Fibroblast of lung (primary cell): ENCODE data around the gene ADRA2A.

Experiments
- EZH2 ChIP-seq: IDR thresholded peaks from 2 replicates; pipeline ENCODE4 v1.5.1; 2012; ENCODE audit warnings: low read length, control low read depth, mild to moderate bottlenecking; ENCODE audit errors: missing control alignments
- TF ChIP-seq, protein P1 (sequence below), 2 donors: IDR thresholded peaks in 1 of 2; conservative IDR thresholded peaks in 1 of 2; 1 replicate in 1 of 2; 2 replicates in 1 of 2; pipeline ENCODE4 v1.5.1; 2011 to 2012; ENCODE audit warnings: low read length in 2 of 2, control low read depth in 1 of 2, inconsistent platforms in 1 of 2, low read depth in 1 of 2, mild to moderate bottlenecking in 1 of 2

DNA sequence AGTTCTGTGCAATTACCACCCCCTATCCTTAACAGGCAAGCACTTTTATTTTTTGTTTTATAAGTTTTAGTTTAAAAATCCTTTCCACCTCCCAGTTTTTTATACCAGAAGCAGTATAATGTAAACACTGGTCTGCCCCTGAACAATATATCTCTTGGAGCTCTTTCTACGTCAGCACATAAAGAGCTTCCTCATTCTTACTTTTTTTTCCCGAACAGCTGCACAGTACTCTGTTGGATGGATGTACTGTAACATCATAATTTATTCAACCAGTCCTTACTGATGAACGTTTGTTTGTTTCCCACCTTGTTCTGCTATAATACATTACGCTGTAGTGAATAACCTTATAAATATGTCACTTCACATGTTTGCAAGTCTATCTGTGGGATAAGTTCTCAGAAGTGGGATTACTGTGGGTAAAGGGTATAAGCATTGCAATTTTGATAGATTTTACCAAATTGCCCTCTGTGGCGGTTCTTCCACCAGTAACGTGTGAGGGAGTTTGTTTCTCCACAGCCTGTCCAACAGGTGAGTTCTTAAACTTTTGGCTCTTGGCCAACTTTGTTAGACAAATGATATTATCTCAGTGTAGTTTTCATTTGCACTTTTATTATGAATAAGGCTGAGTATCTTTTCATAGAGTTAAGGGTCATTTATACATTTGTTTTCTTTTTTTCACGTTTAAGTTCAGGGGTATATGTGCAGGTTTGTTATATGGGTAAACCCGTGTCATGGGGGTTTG is 32.8 kb downstream of the ADRA2A start:
- TF ChIP-seq, protein P1, sequence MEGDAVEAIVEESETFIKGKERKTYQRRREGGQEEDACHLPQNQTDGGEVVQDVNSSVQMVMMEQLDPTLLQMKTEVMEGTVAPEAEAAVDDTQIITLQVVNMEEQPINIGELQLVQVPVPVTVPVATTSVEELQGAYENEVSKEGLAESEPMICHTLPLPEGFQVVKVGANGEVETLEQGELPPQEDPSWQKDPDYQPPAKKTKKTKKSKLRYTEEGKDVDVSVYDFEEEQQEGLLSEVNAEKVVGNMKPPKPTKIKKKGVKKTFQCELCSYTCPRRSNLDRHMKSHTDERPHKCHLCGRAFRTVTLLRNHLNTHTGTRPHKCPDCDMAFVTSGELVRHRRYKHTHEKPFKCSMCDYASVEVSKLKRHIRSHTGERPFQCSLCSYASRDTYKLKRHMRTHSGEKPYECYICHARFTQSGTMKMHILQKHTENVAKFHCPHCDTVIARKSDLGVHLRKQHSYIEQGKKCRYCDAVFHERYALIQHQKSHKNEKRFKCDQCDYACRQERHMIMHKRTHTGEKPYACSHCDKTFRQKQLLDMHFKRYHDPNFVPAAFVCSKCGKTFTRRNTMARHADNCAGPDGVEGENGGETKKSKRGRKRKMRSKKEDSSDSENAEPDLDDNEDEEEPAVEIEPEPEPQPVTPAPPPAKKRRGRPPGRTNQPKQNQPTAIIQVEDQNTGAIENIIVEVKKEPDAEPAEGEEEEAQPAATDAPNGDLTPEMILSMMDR (conservative IDR thresholded peaks at IDR 0.05 in 1 of 2, IDR thresholded peaks at IDR 0.05 in 1 of 2; ENCODE audit: low read depth in 1 of 2, low read length in 2 of 2): no peak
- no peak for TF ChIP-seq EZH2
